HEK293 (cell line): ENCODE data around the gene PODN.

Experiments used
- CTCF ChIA-PET: fragments of 350-600 bp; formaldehyde crosslinking; extraction: SDS; loops from one replicate; lab custom pipeline; 2021; ENCODE audit warnings: antibody characterized with exemption; lab: Yijun Ruan, JAX
- POLR2A ChIA-PET: fragments of 300-600 bp; formaldehyde crosslinking; extraction: SDS; loops from one replicate; lab custom pipeline; 2020; ENCODE audit warnings: antibody characterized with exemption, inconsistent platforms; lab: Yijun Ruan, JAX
- H3K27ac ChIP-seq: fragments of 200-500 bp; sonication (Bioruptor generic); 2 replicates; pipeline ENCODE4 v1.5.1; 2014; ENCODE audit warnings: low read depth, low read length, control low read depth, inconsistent platforms; ENCODE audit errors: extremely low read depth
- H3K36me3 ChIP-seq, 2 experiments: fragments of 200-500 bp in 1 of 2; sonication (Bioruptor generic) in 1 of 2; 1 replicate in 1 of 2; 2 replicates in 1 of 2; pipeline ENCODE4 v1.5.1; 2014 to 2017; ENCODE audit warnings: inconsistent platforms in 2 of 2, low read length in 2 of 2; ENCODE audit not compliant: control insufficient read depth in 2 of 2, insufficient read depth in 1 of 2
- H3K4me1 ChIP-seq: fragments of 200-500 bp; sonication (Bioruptor generic); 2 replicates; pipeline ENCODE4 v1.5.1; 2014; ENCODE audit warnings: mild to moderate bottlenecking, low read length, inconsistent platforms; ENCODE audit not compliant: control insufficient read depth, insufficient read depth
- H3K4me3 ChIP-seq: 2 replicates; pipeline ENCODE4 v1.5.1; 2011; ENCODE audit warnings: low read depth, mild to moderate bottlenecking, control low read depth, low read length, moderate library complexity
- H3K9me3 ChIP-seq: fragments of 200-500 bp; sonication (Bioruptor generic); 2 replicates; pipeline ENCODE4 v1.5.1; 2014; ENCODE audit warnings: low read depth, low read length, inconsistent platforms; ENCODE audit not compliant: control insufficient read depth, insufficient read depth
- MZF1 ChIP-seq: fragments of 450-650 bp; formaldehyde crosslinking; IDR thresholded peaks from 2 replicates; pipeline ENCODE4 v1.5.1; 2017; ENCODE audit warnings: missing biosample characterization, missing genetic modification characterization, borderline replicate concordance
- SCRT2 ChIP-seq: fragments of 450-650 bp; formaldehyde crosslinking; IDR thresholded peaks from 2 replicates; pipeline ENCODE4 v1.5.1; 2016; ENCODE audit warnings: missing biosample characterization, missing genetic modification characterization
- SP7 ChIP-seq: fragments of 450-650 bp; formaldehyde crosslinking; IDR thresholded peaks from 2 replicates; pipeline ENCODE4 v1.5.1; 2016; ENCODE audit warnings: missing biosample characterization, missing genetic modification characterization
- ZNF138 ChIP-seq: fragments of 450-650 bp; formaldehyde crosslinking; IDR thresholded peaks from 2 replicates; pipeline ENCODE4 v1.5.1; 2016; ENCODE audit warnings: missing biosample characterization, missing genetic modification characterization, borderline replicate concordance
- ZNF416 ChIP-seq: fragments of 450-650 bp; formaldehyde crosslinking; IDR thresholded peaks from 2 replicates; pipeline ENCODE4 v1.5.1; 2016; ENCODE audit warnings: missing biosample characterization, missing genetic modification characterization
- ZNF558 ChIP-seq: fragments of 450-650 bp; formaldehyde crosslinking; IDR thresholded peaks from 2 replicates; pipeline ENCODE4 v1.5.1; 2016; ENCODE audit warnings: missing biosample characterization, missing genetic modification characterization
- ZNF560 ChIP-seq: fragments of 450-650 bp; formaldehyde crosslinking; IDR thresholded peaks from 2 replicates; pipeline ENCODE4 v1.5.1; 2017; ENCODE audit warnings: missing biosample characterization, missing genetic modification characterization, borderline replicate concordance
- ZNF596 ChIP-seq: fragments of 450-650 bp; IDR thresholded peaks from 2 replicates; pipeline ENCODE4 v1.5.0; 2018; ENCODE audit warnings: missing biosample characterization, mild to moderate bottlenecking, missing genetic modification characterization, moderate library complexity
- ZNF623 ChIP-seq: fragments of 450-650 bp; formaldehyde crosslinking; IDR thresholded peaks from 2 replicates; pipeline ENCODE4 v1.5.1; 2016; ENCODE audit warnings: missing biosample characterization, missing genetic modification characterization
- ZNF843 ChIP-seq: fragments of 450-650 bp; formaldehyde crosslinking; IDR thresholded peaks from 2 replicates; pipeline ENCODE4 v1.5.1; 2016; ENCODE audit warnings: missing biosample characterization, missing genetic modification characterization
- ZXDB ChIP-seq: fragments of 450-650 bp; formaldehyde crosslinking; IDR thresholded peaks from 2 replicates; pipeline ENCODE4 v1.5.1; 2016; ENCODE audit warnings: missing biosample characterization, missing genetic modification characterization
- TF ChIP-seq, protein P1 (sequence below): fragments of 450-650 bp; formaldehyde crosslinking; conservative IDR thresholded peaks from 2 replicates; pipeline ENCODE4 v1.5.1; 2016; ENCODE audit warnings: low read depth, missing biosample characterization, missing genetic modification characterization
- TF ChIP-seq, protein P2 (sequence below): fragments of 450-650 bp; formaldehyde crosslinking; IDR thresholded peaks from 2 replicates; pipeline ENCODE4 v1.5.1; 2017; ENCODE audit warnings: missing biosample characterization, missing genetic modification characterization
- TF ChIP-seq, protein P3 (sequence below): fragments of 450-650 bp; formaldehyde crosslinking; IDR thresholded peaks from 2 replicates; pipeline ENCODE4 v1.5.1; 2016; ENCODE audit warnings: missing biosample characterization, missing genetic modification characterization

Gene PODN

DNA sequence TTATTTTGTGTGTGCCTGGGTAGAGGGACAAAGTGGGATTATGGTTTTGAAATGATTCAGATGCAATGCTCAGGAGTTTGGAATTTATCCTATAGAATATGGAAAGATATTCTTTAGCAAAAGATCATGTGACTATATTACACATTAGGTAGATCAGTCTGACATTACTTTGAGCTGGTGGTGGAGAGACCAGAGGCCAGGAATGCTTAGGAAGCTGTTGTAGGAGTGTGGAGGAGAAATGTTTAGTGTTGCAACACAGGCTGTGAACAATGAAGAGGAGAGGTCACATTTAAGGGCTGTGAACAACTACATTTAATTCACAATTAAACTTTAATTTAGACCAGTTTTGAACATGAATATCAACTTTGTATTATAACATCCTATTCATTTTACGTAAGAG, 45.3 kb upstream of the PODN start:
- peaks cover 2 to 4% of the 10 kb centered on the region in 2 experiments; a peak in 2 of 3 replicates for H3K36me3 ChIP-seq
- H3K27ac ChIP-seq, result no peak overlapping the region
- TF ChIP-seq, protein P1, sequence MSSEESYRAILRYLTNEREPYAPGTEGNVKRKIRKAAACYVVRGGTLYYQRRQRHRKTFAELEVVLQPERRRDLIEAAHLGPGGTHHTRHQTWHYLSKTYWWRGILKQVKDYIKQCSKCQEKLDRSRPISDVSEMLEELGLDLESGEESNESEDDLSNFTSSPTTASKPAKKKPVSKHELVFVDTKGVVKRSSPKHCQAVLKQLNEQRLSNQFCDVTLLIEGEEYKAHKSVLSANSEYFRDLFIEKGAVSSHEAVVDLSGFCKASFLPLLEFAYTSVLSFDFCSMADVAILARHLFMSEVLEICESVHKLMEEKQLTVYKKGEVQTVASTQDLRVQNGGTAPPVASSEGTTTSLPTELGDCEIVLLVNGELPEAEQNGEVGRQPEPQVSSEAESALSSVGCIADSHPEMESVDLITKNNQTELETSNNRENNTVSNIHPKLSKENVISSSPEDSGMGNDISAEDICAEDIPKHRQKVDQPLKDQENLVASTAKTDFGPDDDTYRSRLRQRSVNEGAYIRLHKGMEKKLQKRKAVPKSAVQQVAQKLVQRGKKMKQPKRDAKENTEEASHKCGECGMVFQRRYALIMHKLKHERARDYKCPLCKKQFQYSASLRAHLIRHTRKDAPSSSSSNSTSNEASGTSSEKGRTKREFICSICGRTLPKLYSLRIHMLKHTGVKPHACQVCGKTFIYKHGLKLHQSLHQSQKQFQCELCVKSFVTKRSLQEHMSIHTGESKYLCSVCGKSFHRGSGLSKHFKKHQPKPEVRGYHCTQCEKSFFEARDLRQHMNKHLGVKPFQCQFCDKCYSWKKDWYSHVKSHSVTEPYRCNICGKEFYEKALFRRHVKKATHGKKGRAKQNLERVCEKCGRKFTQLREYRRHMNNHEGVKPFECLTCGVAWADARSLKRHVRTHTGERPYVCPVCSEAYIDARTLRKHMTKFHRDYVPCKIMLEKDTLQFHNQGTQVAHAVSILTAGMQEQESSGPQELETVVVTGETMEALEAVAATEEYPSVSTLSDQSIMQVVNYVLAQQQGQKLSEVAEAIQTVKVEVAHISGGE (tag by site-specific recombination), result no peak
- TF ChIP-seq SCRT2, result no peak
- TF ChIP-seq ZNF416 (tag by site-specific recombination), result no peak
- TF ChIP-seq ZNF138 (tag by site-specific recombination), result no peak
- TF ChIP-seq ZNF560 (tag by site-specific recombination), result no peak
- TF ChIP-seq SP7 (tag by site-specific recombination), result no peak
- TF ChIP-seq, protein P2, sequence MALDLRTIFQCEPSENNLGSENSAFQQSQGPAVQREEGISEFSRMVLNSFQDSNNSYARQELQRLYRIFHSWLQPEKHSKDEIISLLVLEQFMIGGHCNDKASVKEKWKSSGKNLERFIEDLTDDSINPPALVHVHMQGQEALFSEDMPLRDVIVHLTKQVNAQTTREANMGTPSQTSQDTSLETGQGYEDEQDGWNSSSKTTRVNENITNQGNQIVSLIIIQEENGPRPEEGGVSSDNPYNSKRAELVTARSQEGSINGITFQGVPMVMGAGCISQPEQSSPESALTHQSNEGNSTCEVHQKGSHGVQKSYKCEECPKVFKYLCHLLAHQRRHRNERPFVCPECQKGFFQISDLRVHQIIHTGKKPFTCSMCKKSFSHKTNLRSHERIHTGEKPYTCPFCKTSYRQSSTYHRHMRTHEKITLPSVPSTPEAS, result no peak
- TF ChIP-seq ZNF843 (tag by site-specific recombination), result no peak
- TF ChIP-seq, all 188 proteins: peak for 0
- no peak overlapping the region for H3K4me3 ChIP-seq
- H3K9me3 ChIP-seq, result no peaks in the 10 kb centered on the region
- H3K4me1 ChIP-seq, result no peaks in the 10 kb centered on the region
- ChIA-PET POLR2A (no interaction called here), CTCF (interaction anchor here (0.6 to 1.0 kb wide), 2 partner anchors 63 to 95 kb away, joined by 3 read pairs; partner anchors contain the start of gene ECHDC2)

DNA sequence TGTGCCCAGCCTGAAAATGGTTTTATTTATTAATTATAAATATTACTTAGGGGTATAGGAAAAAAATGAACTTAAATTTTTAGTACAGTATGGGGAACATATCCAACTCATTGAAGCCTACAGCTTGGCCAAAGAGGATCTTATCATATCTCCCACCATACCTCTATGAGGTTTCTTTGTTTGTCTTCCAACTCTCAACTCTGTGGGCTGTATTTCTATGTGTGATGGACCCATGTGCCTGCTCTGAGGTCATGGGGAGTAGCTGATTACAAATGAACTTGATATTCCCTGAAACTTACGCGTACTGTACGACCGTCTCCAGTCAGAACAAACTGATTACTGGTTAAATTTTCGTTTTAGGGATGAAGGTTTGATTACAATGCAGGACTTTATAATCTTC, 41.4 kb upstream of the PODN start:
- no peak overlapping the region for H3K27ac ChIP-seq
- POLR2A ChIA-PET, result no interaction called here
- H3K9me3 ChIP-seq, result no peaks in the 10 kb centered on the region
- peaks cover 2 to 4% of the 10 kb centered on the region in 2 experiments; a peak in 2 of 3 replicates for H3K36me3 ChIP-seq
- H3K4me3 ChIP-seq, result no peak overlapping the region
- TF ChIP-seq ZNF596 (tag by site-specific recombination) (no peak), ZNF623 (tag by site-specific recombination) (no peak), ZXDB (tag by site-specific recombination) (no peak), ZNF558 (tag by site-specific recombination) (no peak)
- CTCF ChIA-PET, result no interaction called here
- no peaks in the 10 kb centered on the region; the same call in 1 of the 2 replicates for H3K4me1 ChIP-seq

DNA sequence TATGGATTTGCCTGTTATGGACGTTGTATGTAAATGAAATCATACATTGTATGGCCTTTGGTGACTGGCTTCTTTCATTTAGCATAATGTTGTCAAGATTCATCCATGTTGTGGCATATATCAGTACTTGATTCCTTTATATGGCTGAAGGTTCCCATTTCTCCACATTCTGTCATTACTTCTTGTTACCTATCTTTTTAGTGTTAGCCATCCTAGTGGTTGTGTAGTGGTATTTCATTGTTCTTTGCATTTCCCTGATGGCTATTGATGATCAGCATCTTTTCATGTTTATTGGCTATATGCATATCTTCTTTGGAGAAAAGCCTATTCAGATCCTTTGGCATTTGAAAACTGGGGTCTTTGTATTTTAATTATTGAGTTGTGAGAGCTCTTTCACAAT, 39.8 kb upstream of the PODN start:
- ChIA-PET POLR2A (no interaction called here), CTCF (no interaction called here)

More for the DNA sequence above, 39.8 kb upstream of the PODN start:
- Histone ChIP-seq H3K27ac (no peak overlapping the region), H3K4me1 (no peaks in the 10 kb centered on the region; the same call in 1 of the 2 replicates), H3K36me3 (peaks cover 2 to 4% of the 10 kb centered on the region in 2 experiments; a peak in 2 of 3 replicates), H3K9me3 (no peaks in the 10 kb centered on the region), H3K4me3 (no peak overlapping the region)
- TF ChIP-seq MZF1 (tag by site-specific recombination), result 0 out of 2 replicates have a peak, but pooled peaks have one; percentile 44
- TF ChIP-seq, protein P3, sequence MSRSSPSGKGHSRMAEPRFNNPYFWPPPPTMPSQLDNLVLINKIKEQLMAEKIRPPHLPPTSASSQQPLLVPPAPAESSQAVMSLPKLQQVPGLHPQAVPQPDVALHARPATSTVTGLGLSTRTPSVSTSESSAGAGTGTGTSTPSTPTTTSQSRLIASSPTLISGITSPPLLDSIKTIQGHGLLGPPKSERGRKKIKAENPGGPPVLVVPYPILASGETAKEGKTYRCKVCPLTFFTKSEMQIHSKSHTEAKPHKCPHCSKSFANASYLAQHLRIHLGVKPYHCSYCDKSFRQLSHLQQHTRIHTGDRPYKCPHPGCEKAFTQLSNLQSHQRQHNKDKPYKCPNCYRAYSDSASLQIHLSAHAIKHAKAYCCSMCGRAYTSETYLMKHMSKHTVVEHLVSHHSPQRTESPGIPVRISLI (tag by site-specific recombination), result no peak
